K562 (cell line): ENCODE results near the gene MAP3K12. TPM values are rescaled to one million over a fixed set of nuclear protein-coding genes. Genes with fewer than 3 reads are reported as not detected.

ENCODE experiments used
- AFF1 ChIP-seq, 2 experiments: fragments of 450-650 bp; IDR thresholded peaks; 2 replicates each; pipeline ENCODE4 v1.6.1; 2018; ENCODE audit warnings: mild to moderate bottlenecking in 2 of 2, low read depth in 1 of 2; ENCODE audit not compliant: partially characterized antibody in 2 of 2
- ELK3 ChIP-seq: fragments of 450-650 bp; formaldehyde crosslinking; IDR thresholded peaks from 2 replicates; pipeline ENCODE4 v1.4.0; 2020; ENCODE audit warnings: mild to moderate bottlenecking
- ETS2 ChIP-seq: IDR thresholded peaks from 2 replicates; pipeline ENCODE4 v1.6.1; 2016; ENCODE audit warnings: borderline replicate concordance, missing genetic modification characterization, mild to moderate bottlenecking, moderate library complexity, missing compliant biosample characterization; ENCODE audit not compliant: poor library complexity, severe bottlenecking
- HNRNPK ChIP-seq: fragments of 200-400 bp; formaldehyde crosslinking; IDR thresholded peaks from one replicate; pipeline ENCODE4 v1.6.1; 2018; ENCODE audit warnings: mild to moderate bottlenecking, low read depth, low read length; ENCODE audit not compliant: poor library complexity, severe bottlenecking
- MBD2 ChIP-seq: sonication (generic); IDR thresholded peaks from 2 replicates; pipeline ENCODE4 v1.6.1; 2016; ENCODE audit warnings: low read depth, borderline replicate concordance
- MTA3 ChIP-seq: fragments of 450-650 bp; formaldehyde crosslinking; IDR thresholded peaks from 2 replicates; pipeline ENCODE4 v1.6.1; 2017; ENCODE audit warnings: mild to moderate bottlenecking, borderline replicate concordance
- NR0B1 ChIP-seq: fragments of 450-650 bp; IDR thresholded peaks from one replicate; pipeline ENCODE4 v1.6.1; 2018; ENCODE audit warnings: mild to moderate bottlenecking, moderate library complexity; ENCODE audit not compliant: partially characterized antibody
- PBX2 ChIP-seq, 2 experiments: IDR thresholded peaks in 1 of 2; conservative IDR thresholded peaks in 1 of 2; 2 replicates each; pipeline ENCODE4 v1.6.1; 2016; ENCODE audit warnings: low read depth in 2 of 2, mild to moderate bottlenecking in 1 of 2, missing compliant biosample characterization in 1 of 2, missing genetic modification characterization in 1 of 2, moderate library complexity in 1 of 2
- PCBP1 ChIP-seq: fragments of 200-400 bp; formaldehyde crosslinking; IDR thresholded peaks from 2 replicates; pipeline ENCODE4 v1.6.1; 2018; ENCODE audit warnings: mild to moderate bottlenecking, low read depth, low read length; ENCODE audit not compliant: poor library complexity, severe bottlenecking
- POLR2G ChIP-seq: fragments of 200-400 bp; formaldehyde crosslinking; IDR thresholded peaks from 2 replicates; pipeline ENCODE4 v1.6.1; 2017; ENCODE audit warnings: low read depth, mild to moderate bottlenecking, antibody characterized with exemption, low read length, moderate library complexity
- RHOXF2B ChIP-seq: fragments of 250-450 bp; sonication (Bioruptor Pico); conservative IDR thresholded peaks from 2 replicates; pipeline ENCODE4 v1.5.1; 2021
- SIN3B ChIP-seq: fragments of 450-650 bp; IDR thresholded peaks from 2 replicates; pipeline ENCODE4 v1.6.1; 2017; ENCODE audit warnings: low read depth, mild to moderate bottlenecking, moderate library complexity
- SMARCE1 ChIP-seq: fragments of 450-650 bp; IDR thresholded peaks from 2 replicates; pipeline ENCODE4 v1.7.1; 2016; ENCODE audit warnings: mild to moderate bottlenecking
- ZNF830 ChIP-seq: fragments of 250-450 bp; sonication (Bioruptor Pico); IDR thresholded peaks from 2 replicates; pipeline ENCODE4 v1.5.0; 2021; ENCODE audit warnings: mild to moderate bottlenecking
- polyA plus RNA-seq, 8 experiments: library from polyadenylated mRNA; depleted of rRNA in 4 of 8; stranded (reverse) in 5 of 8; unstranded in 3 of 8; fragments of >200 nt; fragmentation: Nextera tagmentation in 2 of 8; fragmentation: Illumina TruSeq in 1 of 8; extraction: Ambion mirVana in 2 of 8; extraction: Trizol in 1 of 8; gene quantifications; 2 replicates each; pipeline versions ENCODE4 v1.2.1 to v1.2.3, GENCODE V29; 2011 to 2014; ENCODE audit warnings: inconsistent platforms in 1 of 8, missing spikeins in 1 of 8
- total RNA-seq, 7 experiments: library from RNA; depleted of rRNA in 6 of 7; stranded (reverse); fragments of >200 nt in 6 of 7; fragmentation: Illumina TruSeq in 2 of 7; extraction: Trizol in 2 of 7; gene quantifications; 2 replicates each; pipeline versions ENCODE4 v1.2.1 to v1.2.3, GENCODE V29; 2011 to 2021; ENCODE audit warnings: low replicate concordance in 1 of 7
- TF ChIP-seq, protein P1 (sequence below): fragments of 450-650 bp; IDR thresholded peaks from 2 replicates; pipeline ENCODE4 v1.6.1; 2016; ENCODE audit warnings: antibody characterized with exemption

Gene MAP3K12
- total and polyA plus RNA-seq, 9 of the 15 experiments (the other 6 are each of a cell fraction or from before 2014, with no cell fraction given) = 0.10 to 2.4 (median 1.6) TPM

- TF ChIP-seq HNRNPK (no peak), ZNF830 (CRISPR knock-in tag) (peak; percentile 53; the same call in 1 of the 2 replicates), RHOXF2B (CRISPR knock-in tag) (no peak), MBD2 (peak; percentile 92), SIN3B (peak; percentile 86), POLR2G (peak; percentile 98), PBX2 (CRISPR knock-in tag; IDR thresholded peaks at IDR 0.05; ENCODE audit: low read depth) (no peak), PBX2 (tag; conservative IDR thresholded peaks at IDR 0.05; ENCODE audit: low read depth) (no peak), PCBP1 (peak; percentile 58), SMARCE1 (no peak), NR0B1 (no peak), MTA3 (peak; percentile 61; the same call in 1 of the 2 replicates), ETS2 (no peak), ELK3 (CRISPR knock-in tag) (no peak), AFF1 (IDR thresholded peaks at IDR 0.05; ENCODE audit: low read depth in 1 of 2, partially characterized antibody in 2 of 2) (peak in 1 of 2 experiments; percentile 98)
- TF ChIP-seq, protein P1, sequence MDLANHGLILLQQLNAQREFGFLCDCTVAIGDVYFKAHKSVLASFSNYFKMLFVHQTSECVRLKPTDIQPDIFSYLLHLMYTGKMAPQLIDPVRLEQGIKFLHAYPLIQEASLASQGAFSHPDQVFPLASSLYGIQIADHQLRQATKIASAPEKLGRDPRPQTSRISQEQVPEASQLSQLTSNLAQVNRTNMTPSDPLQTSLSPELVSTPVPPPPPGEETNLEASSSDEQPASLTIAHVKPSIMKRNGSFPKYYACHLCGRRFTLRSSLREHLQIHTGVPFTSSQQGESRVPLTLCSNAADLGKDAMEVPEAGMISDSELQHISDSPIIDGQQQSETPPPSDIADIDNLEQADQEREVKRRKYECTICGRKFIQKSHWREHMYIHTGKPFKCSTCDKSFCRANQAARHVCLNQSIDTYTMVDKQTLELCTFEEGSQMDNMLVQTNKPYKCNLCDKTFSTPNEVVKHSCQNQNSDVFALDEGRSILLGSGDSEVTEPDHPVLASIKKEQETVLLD = no peak
Observed at GRCh38 chr12:53500776-53501614, 1.7 kb upstream of the MAP3K12 start, which contains the start of gene TARBP2 (continued).
